ENCODE measurements around the gene DENND2D.

The DENND2D gene

DNA sequence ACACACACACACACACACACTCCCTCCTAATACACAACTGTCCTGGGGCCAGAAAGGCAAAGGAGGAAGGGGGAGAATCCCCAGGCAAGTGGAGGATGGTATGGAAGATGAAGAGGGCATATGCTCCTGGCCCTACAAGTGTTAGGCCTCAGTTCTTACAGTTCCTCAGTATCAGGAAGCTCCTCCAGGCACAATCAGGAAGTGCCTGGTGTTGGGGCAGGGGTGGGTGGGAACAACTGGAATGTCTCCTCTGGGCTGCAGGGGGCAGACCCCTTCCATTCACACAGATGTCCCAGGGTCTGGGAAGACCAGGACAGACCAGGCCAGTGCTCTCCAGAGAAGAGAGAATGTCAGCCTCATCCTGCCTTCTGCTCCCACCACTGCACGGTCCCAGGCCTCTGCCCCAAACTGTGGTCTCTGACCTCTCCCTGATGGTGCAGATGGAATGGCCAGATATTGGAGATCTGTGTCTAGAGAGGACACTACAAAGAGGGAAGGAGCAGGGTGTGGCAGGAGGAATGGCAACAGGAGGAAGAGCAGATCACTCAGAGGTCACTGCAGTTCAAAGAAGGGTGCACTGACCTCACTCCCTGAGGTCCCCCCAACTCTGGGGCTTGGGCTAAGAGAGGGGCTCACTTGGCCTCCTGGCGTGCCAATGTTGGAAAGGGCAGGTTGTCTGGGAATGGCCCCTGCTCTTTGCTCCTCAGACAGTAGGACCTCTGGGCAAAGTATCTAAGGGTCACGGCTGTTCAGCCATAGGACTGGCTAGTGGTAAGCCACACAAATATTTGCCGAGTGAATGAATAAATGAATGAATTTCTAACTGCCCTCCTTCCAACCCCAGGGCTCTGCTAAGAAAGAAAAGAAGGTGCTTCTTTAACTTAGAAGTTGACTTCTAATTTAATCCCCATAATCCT, 2.5 kb upstream of the DENND2D start:
- DNase-seq (ENCODE audit: low read depth), result no peak

DNA sequence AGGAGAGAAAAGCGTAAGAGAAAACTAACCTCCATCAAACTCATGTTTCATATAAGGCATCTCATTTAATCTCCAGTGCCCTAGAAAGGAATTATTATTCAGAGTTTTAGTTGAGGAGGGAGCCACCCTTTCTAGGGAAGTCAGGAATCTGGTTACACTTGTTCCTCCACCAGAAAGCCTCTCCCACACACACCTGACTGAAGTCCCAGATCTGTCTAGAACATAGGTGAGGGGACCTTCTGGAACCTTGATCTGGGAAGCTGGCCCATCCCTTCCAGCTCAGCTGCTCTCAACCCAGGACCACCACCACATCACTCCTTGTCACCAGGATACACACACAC, 1.9 kb upstream of the DENND2D start:
- DNase-seq (ENCODE audit: low read depth), result no peak

DNA sequence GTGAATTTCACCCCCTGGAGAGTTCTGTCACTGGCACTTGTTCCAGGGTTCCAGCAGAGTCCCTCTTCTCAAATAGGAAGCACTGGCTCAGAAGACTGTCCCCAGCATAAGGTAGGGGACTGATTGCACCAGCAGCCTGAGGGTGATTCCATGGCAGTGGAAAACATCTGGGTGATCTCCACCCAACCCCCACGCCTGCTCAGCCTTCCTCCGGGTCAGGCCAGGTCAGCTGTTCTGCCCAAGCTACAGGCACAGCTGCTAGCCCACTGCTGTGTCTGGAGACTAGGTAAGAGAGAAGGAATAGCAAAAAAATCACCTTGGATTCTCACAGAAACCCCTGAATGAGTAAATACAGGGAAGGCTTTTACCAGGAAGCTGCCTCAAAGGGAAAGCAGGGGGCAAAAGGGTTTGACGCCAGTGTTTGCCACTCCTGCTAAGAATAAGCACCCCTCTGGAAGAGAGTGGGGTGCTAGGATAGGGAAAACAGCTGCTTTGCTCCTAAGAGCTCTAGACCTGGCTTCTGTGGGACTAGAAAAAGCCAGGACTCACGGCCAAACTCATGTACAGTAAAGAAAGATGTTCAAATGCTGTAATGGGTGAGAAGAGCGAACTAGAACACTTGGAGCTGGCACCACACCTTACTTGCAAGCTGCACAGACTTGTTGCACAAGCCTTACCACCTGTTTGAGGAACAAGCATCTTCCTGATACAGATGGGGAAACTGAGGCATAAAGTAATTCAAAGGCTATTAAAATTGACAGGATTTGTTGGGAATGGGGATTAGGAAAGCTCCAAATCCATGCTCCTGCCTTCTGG, 1.0 kb upstream of the DENND2D start:
- no peak for DNase-seq (ENCODE audit: low read depth)

DNA sequence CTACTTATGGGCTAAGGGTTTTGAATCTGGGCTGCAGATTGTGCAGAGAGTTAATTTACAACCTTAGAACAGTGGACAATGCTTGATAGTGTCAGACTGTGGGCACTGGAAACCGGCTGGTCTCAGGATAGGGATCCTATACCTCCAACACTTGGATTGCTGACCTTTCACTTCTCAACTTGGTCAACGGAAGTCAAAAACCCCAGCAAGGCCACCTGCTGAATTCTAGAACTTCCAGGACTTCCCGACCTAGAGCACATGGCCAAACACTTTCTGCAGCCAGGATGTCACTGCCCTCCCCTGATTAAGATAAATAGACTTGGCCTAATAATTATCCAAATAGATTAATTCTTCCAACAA, 336 bp upstream of the DENND2D start:
- DNase-seq (ENCODE audit: low read depth), result no peak

DNA sequence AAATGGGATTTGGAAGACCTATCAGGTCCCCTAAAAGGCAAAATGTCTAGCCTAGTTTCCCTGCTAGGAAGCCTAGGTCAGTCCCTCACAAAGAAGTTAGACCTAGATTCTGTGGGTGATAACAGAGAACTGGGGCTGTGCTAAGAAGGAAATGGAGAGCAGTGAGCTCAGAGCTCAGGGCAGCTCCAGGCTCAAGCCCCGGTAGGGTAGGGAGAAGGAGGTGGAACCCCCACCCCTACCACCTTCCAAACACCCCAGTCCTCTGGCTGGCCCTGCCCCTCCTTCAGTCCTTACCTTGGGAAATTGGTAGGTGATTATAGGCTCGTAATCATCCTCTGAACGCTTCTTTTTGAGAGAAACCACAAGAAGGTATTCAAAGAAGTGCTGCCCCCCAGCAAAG, 1.1 kb downstream of the DENND2D start:
- DNase-seq (ENCODE audit: low read depth), result no peak

DNA sequence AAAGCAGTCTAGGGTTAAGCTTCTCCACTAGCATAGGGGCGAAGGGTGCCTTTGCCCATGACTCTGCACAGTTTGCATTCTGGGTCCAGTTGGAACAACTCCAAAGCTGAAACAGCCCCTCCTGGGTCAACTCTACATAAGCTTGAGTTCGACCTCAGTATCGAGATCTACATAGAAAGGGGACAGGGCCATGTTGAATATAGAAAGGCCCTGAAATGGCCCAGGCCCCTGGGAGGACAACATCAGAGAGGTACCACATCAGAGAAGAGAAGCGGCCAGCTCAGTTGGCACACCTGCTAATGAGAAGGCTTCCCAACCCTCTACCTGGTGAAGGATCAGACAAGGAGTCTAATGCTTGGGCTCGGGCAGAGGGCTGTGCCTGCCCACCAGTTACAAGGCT, 1.6 kb downstream of the DENND2D start:
- no peak for DNase-seq (ENCODE audit: low read depth)

DNA sequence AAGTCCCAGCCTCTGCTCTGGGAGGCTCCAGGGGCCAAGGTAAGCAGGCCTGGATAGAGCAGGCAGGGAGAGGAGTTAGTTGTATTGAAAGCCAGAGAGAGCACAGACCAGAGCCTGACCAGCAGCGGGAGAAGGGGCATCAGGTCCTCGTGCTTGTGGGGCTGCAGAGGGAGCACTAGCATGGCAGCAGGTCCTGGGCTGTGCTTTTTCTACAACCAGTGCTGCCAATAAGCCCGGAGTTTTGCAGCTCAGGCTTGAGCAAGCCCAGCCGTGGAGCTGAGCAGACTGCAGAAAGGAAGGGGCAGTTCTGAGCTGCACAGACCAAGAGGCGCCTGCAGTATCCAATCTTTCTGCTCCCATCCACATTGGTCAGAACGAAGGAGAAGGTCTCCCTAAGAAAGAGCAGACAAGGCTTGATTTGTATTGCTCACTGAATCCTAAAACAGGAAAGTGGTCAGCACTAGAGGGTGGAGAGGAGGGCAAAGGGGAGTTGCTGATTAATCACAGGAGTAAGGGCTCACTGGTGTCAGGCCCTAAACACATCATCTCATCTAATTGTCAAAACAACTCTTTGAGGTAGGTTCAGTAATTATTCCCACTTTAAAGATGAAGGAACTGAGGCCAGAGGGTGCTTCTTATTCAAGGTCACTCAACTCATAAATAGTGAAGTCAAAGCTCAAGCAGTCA, 2.7 kb downstream of the DENND2D start:
- no peak for DNase-seq (ENCODE audit: low read depth)

DNA sequence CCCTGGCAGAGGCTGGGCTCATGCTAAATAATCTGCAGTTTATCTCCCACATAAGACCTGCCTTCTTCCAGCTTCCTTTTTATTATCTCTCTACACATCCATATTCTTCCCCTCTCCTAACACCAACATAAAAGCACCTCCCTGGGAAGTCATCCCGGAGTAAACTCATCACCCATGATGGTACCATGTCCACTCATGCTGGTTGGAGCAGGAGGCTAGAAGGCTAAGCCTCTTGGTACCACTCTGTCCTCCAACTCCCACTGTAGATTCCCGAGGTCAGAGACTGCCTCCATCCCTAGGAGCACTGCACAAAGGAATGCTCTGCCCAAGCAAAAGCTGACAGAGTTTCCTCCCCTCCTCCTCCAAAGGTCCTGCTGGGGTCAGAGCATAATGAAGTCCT, 4.2 kb downstream of the DENND2D start:
- DNase-seq (ENCODE audit: low read depth), result no peak

DNA sequence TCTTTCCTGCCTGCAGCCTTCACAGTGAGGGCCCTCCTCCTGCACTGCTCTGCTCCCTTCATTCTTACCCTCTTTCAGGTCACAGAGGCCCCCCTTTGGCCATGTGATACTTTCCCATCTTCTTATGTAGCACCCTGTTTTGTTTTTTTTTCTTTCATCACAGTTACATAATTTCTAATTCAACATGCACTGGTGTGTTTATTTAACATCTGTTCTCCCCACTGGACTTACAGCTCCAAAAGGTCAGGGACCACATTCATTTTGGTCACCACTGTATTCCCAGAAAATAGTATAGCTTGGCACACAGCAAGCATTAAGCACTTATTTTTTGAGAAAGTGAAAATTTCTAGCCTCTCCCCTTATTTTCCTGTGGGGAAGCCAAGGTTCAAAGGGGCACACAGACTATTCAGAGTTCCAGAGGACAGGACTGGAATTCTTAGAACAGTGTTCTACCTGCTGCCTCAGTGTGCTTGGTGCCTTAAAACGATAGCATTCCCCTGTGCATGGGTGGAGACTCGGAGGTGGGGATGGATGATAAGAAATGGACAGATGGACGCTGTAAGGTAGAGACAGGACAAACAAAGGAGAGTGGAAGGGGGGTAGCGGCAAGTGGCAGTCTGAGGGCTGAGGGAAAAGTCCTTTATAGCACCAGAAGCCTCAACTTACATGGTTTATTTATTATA, 5.3 kb downstream of the DENND2D start:
- no peak for DNase-seq (ENCODE audit: low read depth)

DNA sequence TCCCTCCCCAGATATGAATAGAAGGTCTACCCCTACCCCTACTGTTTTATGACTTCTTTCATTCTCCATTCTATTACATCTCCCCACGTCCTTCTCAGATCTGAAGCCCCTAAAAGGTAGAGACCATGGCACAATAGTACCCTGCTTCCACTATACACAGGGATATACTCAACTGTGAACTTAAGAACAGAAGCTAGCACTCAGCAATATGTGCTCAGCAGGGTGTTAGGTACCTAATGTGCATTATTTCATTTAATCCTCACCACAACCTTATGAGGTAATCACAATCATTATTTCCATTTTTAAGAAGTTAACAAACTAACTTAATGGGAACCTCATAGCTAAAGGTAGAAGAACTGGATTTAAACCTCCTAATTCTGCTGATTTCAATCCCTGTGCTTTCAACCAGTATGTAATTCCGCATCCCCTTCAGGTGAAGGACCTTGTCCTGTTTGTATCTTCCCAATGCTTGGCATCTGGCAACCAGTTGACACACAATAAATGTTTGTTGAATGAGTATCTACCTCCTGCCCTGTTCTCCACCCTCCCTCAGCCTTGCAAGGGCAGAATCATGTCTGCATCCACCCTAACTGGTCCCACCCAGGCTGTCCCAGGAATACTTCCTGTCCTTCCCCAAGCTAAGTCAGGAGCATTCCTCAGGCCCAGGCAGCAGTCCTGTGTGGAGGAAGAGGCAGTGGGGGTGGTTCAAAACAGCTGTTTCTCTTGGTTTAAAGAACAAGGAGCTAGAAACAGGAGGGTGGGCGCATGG, 6.5 kb downstream of the DENND2D start:
- DNase-seq (ENCODE audit: low read depth), result no peak

DNA sequence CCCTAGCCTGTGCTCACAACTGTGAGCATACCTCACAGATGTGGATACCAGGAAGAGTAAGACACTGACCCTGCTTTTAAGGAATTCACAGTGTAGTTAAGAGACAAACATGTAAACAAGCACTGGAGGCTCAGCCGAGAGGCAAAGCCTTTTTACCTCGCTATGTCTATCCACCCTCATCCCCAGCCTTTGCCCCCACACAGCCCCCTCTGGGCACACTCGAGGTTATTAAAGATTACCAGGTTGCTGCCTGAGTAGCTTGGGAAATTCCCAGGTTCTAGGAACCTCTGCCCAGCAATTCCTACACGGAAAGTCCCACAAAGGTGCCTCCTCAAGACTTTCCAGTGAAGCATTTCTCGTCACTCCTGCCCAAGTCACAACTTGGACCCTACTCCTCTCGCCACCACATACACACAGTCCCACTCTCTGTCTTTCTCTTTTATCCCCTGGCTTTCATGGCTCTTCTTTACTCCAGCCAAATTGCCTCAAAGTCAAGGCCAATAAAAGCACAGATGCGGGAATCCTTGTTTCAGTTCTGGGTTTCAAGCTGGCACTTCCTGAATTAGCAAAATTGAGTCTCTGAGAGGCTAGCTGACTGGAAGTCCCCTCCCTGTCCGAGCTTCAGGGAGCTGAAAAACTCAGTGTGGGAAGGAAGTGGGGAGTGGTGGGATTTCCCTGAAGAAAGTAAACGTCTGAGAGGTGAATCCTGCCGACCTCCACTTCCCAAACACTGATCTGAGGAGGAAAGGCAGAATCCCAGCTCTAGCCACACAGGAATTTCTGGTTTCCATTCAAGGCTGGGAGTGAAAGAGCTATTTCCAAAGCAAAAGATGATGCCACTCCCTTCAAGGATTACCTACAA, 7.6 kb downstream of the DENND2D start:
- DNase-seq (ENCODE audit: low read depth), result no peak

DNA sequence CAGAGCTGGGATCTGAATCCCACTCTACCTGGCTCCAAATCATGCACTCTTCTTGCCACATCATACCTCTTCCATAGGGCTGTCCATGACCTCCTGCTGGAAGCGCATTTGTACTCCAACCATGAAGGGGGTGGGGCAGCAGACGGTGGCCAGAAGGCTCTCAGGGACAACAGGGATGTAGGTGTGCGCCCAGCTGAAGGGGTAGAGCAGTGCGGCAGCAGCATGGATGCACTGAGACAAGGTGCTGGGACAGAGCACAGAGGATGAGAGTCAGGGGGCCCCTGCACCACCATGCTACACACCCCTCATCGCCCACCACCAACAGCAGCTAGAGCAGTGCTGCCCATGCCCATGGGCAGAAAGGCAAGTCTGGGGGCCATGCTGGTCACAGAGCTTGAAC, 8.4 kb downstream of the DENND2D start:
- no peak for DNase-seq (ENCODE audit: low read depth)

DNA sequence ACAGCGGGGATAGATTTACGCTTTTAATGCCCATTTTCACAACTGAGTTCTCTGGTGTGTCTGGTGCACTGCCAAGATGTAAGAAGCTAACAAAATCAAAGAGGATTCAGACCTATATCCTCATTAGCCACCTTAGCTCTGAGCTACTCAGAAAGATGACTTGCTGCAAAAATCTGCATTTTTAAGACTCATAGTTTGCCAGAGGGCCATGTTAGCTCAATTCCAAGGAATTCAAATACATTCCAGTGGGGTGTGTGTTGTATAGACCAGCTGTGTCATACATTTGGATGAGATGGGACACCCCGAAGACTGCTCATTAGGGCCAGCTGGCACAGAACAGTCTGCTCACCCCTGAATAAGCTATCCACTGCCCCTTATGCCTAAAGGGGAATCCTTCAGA, 8.9 kb downstream of the DENND2D start:
- no peak for DNase-seq (ENCODE audit: low read depth)

DNA sequence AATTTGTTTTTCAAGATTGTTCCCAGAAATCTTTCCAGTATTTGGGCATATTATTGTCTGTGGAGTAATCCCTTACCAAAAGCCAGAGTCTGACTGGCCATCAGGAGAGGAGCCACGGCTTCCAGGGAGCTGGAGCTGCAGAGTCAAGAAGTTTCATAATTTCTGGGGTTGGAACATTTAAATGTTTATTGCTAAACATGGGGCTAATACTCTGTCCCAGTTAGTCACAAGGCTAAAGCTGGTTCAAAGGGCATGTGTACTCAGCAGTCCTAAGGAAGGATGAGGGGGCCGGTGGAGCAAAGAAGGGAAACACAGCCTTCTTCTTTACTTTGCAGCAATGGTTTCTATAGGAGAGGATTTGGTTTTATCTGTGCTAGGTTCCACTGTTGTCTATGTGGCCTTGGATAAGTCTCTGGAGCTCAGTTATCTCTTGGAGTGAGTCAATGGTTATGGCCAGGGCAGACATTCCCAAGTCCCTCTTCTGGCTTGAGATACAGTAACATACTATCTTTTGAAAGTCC, 9.5 kb downstream of the DENND2D start:
- no peak for DNase-seq (ENCODE audit: low read depth)

DNA sequence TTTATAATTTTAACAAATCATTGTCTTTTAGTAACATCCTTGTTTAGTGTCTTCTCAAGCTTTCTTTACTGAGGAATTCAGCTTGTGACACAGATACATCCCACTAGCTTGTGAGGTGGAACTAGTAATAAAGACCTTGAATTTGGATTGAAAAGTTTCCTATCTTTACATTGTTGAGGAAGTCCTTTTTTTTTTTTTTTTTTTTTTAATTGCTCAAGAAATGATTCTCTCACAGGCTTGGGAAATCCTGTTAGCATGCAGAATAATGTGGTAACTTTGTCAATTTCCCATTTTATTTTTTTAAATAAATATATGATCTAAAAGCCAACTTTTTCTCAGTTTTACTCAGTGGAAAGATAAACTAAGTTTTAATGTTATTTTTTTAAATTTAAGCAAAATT, 15.8 kb downstream of the DENND2D start:
- DNase-seq (ENCODE audit: low read depth), result no peak

DNA sequence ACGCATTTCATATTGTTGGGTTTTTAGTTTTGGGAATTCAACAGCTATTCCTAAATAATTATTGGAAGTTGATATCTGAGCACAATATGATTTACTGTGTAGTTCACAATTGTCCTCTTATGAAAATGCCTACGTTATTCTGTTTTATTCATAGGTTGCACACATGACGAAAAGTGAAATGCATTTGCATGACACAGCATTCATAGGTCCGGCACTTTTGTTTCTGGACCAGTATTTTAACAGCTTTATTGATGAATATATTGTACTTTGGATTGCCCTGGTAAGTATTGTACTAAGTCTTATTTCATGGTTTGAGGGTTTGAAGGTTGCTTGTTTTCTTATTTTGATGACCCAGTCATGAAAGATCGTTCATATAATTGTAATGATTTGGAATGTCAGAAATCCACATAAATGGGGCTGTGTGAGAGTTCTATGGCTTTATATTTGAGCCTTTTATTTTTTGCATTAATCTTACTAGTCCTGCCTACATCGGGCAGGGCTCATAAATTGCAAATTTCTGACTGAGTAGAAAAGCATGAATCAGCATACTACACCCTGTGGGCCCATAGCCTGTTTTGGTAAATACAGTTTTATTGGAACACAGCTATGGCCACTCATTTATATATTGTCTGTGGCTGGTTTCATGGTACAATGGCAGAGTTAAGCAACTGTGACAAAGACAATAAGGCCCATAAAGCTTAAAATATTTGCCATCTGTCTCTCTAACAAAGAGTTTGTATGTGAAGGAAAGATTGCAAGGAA, 17.0 kb downstream of the DENND2D start:
- DNase-seq (ENCODE audit: low read depth), result no peak

DNA sequence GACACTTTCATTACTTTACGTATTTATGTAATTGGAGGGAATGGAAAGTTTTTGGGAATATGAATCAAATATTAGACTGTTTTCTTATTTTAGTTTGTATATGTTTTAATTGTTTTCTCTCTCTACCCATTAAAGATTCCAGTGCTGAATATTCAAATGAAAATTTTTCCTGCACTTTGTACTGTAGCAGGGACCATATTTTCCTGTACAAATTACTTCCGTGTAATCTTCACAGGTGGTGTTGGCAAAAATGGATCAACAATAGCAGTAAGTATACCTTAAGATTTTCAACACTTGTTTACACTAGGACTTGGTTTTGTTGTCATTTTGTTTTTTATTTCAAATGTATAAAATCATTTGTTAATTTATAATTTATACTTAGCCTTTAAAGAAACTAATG, 18.4 kb downstream of the DENND2D start:
- no peak for DNase-seq (ENCODE audit: low read depth)

DNA sequence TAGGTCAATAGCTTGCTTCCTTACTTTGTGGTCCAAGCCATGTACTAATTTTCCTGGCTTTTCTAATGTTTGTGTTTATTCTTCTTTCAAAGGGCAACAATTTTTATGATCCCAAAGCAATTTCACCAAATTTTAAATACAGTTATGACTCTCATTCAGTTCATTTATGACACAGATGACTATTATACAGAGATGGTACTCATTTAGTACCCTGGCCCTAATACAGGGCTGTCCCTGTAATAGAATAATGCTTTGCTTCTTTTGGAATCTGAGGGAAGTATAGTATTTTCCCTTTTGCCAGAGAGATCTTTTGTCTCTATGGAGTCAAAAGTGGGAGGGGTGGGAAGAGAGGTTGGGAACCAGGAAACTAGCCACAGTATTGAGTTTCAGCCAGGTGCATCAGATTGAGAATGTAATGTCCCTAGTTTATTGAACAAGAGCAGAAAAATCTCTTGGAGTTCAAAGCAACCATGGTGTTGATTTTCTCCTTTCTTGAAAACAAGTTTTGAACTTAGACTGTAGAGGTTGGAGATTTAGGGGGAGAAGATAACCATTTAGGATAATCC, 20.4 kb downstream of the DENND2D start:
- no peak for DNase-seq (ENCODE audit: low read depth)

DNA sequence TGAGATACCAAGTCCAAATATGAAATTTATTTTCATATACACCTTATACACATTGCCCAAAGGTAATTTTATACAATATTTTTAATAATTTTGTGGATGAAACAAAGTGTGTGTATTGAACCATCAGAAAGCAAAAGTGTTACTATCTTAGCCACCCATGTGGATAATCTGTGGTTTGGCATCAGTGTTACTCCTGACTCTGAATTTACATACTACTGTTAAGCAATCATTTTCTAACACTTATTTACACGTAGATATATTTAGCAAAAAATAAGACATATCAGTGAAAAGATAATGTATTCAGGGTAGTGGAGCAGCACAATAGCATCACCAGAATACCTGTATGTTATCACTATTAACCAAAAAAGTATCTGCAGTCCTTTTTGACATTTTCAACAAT, 23.8 kb downstream of the DENND2D start:
- DNase-seq (ENCODE audit: low read depth), result no peak

Data from stimulated activated CD8-positive, alpha-beta memory T cell treated with anti-CD3 and anti-CD28 coated beads, Interleukin-12 subunit alpha, Interleukin-12 subunit beta, amount 100 ng/mL, for 4 hours (primary cell).